Right lobe of liver (tissue), 4 donors: ENCODE data around the gene MX1.

Source experiments
- CTCF ChIP-seq, 4 donors: fragments of 200-600 bp in 3 of 4; fragments of 450-650 bp in 1 of 4; IDR thresholded peaks; one replicate each; pipeline versions ENCODE4 v1.5.1 to v1.8.0; 2016 to 2022; ENCODE audit warnings: antibody characterized with exemption in 4 of 4, mild to moderate bottlenecking in 2 of 4
- POLR2A ChIP-seq: fragments of 450-650 bp; IDR thresholded peaks from one replicate; pipeline ENCODE4 v1.6.1; 2017; ENCODE audit warnings: antibody characterized with exemption, mild to moderate bottlenecking
- donor health status: DM: no; HTN: no; CAD: no.
- donor health status: DM: no; HTN: no; CAD: no.
- donor health status: DM: no; HTN: yes; CAD: no.

GRCh38 chr21:41427556-41427955 lies 1.5 kb downstream of the MX1 start:
- no peak for TF ChIP-seq CTCF (IDR thresholded peaks at IDR 0.05)
- no peak for TF ChIP-seq POLR2A
